HG02571 (cell line): Measurements from ENCODE around the gene PSAP.

Experiments used
- ATAC-seq: cut with Tn5 transposase; IDR thresholded peaks from one replicate; pipeline ENCODE4 v1.9.1; 2021; ENCODE audit warnings: mild to moderate bottlenecking, moderate library complexity; ENCODE audit not compliant: unreplicated experiment

The PSAP gene

DNA sequence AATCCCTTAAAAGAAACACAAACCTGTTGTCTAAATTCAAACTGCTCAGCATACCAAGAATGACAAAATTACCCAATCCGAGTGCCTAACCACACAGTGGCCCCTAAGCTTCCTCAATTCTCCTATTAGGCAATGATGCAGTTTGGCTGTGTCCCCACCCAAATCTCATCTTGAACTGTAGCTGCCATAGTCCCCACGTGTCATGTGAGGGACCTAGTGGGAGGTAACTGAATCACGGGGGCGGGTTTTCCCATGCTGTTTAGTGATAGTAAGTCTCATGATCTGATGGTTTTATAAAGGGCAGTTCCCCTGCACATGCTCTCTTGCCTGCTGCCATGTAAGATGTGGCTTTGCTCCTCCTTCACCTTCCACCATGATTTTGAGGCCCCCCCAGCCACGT, 21.9 kb downstream of the PSAP start:
- no peak for ATAC-seq

DNA sequence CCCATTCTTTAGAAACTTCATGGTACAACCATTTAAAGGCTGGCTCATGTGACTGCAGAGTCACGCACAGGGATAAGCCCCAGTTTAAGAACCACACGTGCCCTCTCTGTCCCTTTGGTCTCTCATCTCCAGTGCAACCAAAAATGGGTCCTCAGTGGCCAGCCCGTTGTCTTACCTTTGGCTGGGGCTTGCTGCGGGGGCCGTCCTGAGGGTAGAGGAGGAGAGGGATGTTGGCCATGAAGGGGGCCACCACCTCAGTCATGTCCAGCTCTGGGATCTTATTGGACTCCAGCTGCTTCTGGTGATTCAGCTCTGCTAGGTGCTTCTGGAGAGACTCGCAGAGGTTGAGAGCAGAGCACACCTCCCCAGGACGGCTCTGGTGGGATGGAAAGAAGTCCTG, 22.3 kb downstream of the PSAP start:
- ATAC-seq = no peak

DNA sequence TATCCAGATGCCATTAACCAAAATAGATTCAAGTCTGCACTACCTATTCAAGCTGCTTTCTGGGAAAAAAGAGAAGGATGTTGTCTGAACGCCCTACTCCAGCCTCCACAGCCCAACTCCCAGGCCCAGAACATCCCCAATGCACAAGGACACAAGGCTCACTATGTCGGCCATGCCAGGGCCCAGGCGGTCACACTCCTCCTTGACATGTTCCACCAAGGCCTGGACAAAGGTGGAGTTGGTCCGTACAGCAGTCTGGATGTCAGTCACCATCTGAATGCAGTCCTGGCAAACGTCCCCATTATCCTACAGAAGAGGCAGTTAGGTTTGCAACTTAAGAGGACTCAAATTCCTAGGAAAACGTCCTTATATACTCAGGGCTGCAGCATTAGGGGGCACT, 23.2 kb downstream of the PSAP start:
- no peak for ATAC-seq

DNA sequence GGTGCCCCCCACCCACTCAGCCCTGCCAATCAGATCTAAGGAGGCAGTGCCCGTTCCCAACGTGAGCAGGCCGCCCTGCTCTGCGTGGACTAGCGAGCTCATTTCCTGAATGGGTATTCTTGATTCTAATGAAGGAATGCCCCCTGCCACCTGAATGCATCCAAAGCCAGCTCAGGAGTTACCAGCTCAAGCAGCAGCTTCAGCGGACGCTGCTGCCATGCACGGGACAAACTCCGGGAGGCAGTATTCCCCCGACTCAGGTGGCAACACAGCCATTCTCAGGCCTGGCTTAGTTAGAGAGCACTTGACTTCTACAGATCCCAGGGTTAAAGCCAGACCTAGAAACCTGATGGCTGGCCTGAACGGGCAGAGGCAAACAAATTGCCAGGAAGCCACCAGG, 25.8 kb downstream of the PSAP start:
- no peak for ATAC-seq

DNA sequence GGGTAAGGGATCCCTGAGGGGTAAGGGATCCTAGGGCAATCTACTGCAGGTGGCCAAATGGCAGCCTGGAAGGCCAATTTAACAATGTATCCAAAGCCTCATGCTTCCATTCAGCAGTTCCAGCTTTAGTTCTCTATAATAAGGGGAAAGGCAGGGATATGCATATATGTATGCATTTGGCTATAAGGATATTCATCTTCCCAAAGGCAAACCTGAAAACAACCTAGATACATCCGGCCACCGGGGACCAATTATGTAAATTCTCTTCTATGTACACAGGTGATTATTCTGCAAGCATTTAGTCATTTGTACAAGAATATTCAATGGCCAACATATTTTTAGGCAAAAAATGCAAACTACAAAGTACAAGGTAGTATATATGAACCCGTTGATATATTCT, 26.7 kb downstream of the PSAP start:
- no peak for ATAC-seq

DNA sequence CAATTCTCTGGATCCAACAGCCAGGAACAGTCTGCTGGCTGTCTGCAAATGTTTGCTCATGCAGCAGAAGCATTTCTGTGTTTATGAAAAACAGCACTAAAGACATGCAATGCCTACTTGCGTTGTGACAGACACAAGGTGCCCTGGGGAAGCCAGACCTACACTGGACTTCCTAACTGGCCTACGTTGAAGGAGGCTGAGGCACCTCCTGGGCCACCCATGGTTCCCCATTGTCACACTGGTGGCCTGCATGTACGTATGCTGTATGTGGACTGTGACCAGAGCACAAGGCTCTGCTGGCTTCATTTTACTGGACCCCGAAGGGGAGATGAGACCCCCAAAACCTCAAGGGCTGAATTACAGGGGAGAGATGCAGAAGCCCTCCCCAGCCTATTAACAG, 27.7 kb downstream of the PSAP start:
- ATAC-seq = no peak

DNA sequence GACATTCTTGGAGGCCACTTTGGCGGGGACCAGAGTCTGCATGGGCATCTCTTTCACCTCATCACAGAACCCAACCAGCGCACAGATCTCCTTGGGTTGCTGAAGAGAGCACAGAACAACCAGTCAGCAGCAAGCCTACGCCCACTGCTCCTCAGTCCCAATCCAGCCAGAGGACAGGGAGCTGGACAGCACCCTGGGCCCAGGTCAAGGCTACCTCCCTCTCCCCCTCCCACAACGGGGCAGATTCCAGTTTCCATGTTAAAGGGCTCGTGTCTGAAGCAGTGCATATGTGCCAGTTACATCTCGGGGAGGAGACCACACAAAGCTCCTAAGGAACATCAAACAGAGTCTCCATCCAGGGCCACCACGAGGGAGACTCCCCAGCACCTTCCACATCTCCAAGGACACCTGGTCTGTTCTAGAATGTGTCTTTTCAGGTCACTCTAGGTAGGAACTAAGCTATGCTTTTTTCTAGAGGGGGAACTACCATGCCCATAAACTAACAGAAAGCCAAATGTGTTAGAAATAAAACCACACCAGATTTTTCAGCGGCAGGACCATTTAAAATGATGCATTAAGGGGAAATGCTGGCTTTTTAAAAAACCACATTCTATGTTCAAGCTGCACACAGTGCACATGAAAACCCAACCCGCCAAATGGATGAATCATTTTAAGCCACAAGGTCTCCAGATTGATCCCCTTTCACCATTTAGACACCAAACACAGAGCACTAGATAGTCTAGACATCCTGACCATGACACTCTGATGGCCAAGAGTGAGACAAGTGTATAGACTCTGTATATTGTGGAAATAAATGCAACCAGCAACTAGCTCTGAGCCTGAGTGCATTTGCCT, 28.9 kb downstream of the PSAP start:
- ATAC-seq = no peak

DNA sequence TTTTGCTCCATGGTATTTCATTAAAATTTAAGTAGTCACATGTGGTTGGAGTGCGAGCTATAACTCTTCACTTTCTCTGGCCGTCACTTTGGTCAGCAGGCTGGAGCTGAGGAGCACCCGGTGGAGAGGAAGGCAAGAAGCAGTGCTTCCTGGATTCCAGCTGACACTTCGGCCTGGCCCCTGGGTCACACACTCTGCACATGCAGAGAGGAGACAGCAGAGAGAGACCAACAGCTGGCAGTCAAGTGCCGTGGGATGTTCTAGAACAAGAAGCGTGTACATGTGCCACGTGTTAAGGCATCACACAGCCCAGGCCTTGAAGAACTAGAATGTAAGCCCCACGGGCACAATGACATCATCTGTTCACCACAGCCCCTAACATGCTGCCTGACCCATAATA, 30.1 kb downstream of the PSAP start:
- no peak for ATAC-seq

DNA sequence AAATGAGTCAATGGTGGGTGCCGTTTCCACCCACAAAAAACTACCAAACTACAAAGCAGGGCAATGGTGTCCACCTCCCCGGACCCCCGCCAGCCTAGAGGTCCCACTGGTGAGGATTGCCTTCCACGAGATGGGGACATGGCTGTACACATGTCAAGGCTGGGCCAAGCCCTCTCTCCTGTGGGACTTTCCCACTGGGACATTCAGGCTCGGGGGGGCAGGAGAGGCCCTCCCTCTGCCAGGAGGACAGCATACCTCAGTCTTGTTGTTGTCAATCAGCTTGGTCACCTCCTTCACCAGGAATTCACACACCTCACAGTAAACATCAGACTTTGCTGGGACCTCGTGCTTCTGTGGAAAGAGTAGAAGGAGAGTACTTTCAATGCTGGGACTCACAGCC, 31.1 kb downstream of the PSAP start:
- ATAC-seq = no peak

DNA sequence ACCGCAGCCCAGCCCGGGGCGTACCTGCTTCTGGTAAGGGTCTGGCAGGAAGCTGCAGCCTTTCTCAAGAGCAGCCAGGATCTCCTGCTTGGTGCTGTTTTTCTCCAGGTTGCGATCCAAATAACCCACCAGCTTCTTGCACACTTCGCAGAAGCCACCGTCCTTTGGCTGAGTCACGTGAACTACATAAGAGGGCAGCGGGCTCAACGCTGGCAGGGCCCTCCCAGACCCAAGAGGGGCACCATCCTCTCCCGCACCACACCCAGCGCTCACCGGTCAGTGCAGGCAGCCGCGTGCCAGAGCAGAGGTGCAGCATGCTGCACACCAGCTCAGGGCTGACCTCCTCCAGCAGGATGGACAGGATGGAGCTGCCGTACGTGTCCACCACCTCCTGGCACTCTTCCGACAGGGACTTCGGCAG, 31.6 kb downstream of the PSAP start:
- no peak for ATAC-seq

DNA sequence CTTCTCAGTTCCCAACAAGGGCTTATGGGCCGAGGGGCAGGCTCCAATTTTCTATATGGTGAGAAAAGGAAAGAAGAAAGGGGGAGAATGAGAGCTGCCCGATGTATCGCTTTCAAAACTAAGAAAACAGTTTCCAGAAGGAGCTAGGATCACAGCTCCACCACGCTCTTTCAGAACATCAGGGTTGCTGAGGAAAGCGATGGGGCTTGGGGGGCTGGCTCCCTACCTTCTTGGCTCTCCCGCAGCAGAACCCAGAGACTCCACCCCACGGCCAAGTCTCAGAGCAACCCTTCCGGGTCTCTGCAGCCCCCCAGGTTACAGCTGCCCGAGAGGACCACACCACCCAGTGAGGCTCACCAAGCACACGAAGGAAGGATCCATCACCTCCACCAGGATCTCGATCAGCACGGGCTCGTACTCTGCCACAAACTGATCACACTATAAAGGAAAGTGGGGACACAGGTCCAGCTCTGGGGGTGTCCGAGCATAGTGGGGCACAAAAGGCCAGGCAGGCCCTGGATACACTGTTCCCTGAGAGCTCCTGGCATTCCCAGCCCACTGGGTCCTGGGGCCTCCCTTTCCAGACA, 32.3 kb downstream of the PSAP start:
- no peak for ATAC-seq

DNA sequence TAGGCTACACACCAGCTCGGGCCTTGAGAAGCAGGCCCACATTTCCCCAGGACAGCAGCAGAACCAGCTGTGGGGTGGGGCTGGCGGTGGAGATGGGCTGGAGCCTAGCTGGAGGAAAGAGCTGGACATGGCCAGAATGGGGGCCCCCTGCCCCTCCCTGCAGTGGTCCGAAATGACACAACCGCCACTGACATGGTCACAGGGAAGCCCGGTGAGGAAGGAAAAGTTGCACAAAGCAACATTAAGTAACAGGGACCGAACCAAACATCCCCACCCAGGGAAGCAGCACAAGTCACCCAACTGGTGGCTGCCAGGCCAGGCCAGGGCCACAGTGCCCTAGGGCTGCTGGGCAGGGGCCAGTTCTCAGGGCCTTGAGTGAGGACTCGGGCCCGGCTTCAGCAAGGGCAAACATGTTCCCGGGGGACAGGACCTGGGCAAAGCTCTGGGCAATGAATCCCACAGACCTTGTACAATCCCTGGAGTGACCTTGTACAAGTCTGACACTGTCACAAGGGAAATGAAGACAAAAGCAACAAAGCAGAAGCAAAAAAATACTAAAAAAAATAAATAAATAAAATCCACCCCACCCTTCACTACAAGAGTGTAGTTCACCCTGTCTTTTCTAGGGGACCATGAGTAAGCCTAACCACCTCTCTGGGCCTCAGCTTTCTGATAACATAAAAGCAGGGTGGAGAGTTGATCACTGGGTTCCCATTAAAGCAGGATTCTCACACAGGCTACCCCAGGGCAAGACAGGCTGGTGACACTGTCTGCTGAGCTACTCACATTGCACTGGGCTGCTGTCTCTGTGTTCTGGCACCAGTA, 33.0 kb downstream of the PSAP start:
- ATAC-seq = no peak

DNA sequence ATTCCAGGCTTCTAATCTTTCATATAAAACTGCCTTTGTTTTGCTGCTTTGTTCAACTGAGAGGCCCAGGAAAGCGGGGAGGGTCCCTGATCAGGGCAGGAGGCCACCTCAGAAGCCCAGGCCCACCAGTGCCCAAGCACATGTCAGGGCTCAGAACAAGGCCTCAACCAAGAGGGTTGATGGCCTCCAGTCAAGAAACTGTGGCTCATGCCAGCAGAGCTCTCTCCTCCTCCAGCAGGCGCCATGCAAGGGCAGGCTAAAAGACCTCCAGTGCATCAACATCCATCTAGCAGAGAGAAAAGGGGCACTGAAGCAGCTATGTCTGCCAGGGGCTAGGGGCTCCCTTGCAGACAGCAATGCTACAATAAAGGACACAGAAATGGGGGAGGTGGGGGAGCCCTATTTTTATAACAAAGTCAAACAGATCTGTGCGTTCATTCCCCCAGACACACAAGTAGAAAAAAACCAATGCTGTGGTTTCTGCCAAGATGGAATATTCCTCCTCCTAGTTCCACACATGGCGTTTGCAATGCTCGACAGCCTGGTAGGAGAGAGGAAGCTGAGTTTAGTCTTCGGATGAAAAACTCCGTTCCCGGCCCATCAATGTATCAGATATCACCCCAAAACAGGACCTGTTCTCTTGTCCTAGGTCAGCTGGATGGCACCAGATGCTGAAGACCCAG, 34.0 kb downstream of the PSAP start:
- ATAC-seq = no peak

DNA sequence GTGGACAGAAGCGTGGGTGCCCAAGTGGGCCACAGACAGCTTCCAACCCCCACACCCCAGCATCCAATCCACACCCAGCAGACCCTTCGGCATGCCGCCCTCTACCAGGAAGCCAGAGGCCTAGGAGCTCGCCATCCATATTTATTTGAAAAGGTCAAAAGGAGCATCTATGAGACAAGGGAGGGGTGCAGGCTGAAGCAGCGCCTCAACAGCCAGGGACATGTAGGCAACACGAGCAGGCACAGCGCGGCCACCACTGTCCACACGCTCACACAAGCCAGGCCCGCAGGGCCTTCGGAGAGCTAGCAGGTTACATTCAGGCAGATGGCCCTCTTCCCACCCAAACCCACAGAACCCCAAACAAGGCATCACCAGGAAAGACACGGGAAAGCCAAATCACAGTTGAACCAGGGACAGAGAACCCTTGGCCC, 34.6 kb downstream of the PSAP start:
- ATAC-seq = no peak

DNA sequence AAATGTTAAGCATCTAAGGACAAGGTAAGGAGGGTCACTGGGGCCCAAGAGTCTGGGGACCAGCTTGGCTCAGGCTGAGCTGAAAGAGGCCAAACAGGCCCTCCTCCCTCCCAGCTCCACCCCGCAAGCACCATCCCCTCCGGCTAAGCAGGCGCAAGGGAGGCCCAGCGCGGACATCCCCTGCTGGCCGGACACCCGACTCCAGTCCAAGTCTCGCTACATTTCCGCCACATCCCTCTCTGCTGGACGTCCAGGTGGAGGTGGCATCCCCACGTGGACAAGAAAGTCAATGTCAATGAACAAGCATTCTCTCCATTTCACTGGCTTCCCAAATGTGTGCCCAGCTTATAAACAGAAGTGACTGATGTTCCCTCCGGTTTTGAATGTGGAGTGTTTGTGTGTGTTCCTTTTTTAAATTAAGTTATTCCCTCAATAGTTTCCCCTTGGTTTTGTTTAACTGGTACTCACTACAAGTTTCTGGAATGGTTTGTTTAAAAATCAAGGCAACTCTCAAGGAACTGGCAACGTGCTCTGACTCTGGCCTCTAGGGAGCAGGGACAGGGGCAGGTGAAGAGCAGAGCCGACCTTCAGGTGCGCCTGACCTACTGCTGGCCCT, 35.4 kb downstream of the PSAP start:
- no peak for ATAC-seq

DNA sequence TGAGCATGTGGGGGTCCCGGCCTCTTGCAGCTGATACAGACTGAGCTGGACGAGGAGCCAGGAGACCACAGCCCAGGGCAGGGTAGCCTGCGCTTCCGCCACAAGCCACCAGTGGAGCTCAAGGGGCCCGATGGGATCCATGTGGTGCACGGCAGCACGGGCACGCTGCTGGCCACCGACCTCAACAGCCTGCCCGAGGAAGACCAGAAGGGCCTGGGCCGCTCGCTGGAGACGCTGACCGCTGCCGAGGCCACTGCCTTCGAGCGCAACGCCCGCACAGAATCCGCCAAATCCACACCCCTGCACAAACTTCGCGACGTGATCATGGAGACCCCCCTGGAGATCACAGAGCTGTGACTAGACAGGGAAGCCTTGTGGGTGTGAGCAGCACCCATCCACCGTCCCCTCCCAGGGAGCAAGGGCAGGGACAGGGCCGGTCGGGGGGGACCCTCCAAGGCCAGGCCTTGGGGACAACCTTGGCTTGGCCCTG, 36.1 kb downstream of the PSAP start:
- no peak for ATAC-seq

DNA sequence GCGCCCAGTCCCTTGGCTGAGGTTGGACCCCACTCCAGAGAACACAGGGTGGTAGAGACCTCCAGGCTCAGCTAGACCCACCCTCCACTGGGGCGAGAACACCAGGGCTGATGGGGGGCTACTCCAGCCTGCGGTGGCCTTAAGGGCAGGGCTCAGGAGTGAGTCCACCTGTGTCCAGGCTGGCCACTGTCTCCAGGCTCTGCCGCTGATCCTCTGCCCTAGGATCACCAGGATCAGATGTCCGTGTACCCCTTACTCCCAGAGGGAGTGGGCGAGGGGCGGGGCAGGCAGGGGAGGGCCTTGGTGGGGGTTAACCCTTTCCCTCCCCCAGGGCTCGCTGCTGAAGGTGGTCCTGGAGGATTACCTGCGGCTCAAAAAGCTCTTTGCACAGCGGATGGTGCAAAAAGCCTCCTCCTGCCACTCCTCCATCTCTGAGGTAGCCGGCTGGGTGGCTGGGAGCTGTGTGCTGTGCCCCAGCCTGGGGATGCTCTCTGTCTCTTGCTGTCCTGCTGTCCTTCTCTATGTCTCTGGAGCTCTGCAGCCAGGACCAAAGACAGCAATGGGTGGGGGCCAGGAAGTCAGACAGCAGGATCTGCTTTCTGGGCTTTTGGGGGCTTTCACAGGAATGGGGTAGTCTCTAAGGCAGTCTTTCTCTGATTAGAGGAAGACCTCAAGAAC, 38.0 kb downstream of the PSAP start:
- no peak for ATAC-seq

DNA sequence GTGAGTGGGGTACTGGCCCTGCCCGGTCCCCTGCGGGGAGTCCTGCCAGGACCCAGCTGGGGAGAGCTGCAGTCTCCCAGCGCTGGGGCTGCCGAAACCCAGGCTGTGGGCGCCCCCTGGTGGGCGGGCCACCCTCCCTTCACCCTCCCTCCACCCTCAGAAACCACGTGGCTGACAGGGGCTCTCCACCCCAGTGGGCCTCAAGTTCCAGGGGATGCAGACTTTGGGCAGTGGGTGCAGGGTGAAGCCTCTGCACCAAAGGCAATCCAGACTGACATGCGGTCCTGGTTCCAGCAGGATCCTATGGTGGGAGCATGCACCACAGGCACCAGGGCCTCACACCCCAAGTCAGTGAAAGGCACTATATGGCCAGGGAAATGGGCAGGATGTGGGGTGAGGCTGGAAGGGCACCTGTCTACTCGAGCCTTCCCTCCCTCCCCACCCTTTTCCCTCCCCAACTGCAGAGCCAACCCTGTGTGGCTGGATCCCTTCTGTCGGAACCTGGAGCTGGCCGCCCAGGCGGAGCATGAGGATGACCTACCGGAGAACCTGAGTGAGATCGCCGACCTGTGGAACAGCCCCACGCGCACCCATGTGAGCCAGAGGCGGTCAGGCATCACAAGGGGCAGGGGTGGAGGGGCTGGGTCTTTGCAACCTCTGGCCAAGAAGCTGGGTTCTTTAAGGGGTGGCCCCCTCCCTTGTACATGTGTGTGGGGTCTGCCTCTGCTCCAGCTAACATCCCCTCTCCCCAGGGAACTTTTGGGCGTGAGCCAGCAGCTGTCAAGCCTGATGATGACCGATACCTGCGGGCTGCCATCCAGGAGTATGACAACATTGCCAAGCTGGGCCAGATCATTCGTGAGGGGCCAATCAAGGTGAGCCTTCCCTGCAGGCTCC, 38.8 kb downstream of the PSAP start:
- ATAC-seq = no peak

DNA sequence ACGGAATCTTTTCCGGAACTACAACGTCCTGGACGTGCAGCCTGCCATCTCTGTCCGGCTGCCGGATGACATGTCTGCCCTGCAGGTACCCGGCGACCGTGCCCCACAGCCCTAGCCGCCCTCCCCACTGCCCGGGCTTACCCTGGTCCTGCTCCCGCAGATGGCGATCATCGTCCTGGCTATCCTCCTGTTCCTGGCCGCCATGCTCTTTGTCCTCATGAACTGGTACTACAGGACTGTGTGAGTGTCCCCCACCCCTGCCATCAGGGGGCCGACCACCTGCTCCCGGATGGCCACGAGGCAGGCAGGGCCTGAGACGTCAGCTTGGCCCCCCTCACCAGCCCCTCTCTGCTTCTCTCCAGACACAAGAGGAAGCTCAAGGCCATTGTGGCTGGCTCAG, 39.7 kb downstream of the PSAP start:
- ATAC-seq = no peak
